Heart left ventricle (tissue), 16 donors: ENCODE data around the gene MAGI2. TPM values are rescaled to one million over a fixed set of nuclear protein-coding genes. Genes with fewer than 3 reads are reported as not detected.

Source experiments
- ATAC-seq, 4 donors: fragments of 200-7000 bp; cut with Tn5 transposase; one replicate each; pipeline ENCODE4 v1.9.1; 2020 to 2022; ENCODE audit warnings: moderate library complexity in 4 of 4, mild to moderate bottlenecking in 3 of 4, moderate number of reproducible peaks in 1 of 4
- DNase-seq, 5 donors: peaks; one replicate each; pipeline ENCODE4 v3.0.0-alpha.2; 2020
- H3K27ac ChIP-seq, 12 donors: fragments of 200-600 bp; sonication (generic) in 4 of 12; one replicate each; pipeline versions ENCODE4 v1.5.0 to v1.8.0; 2016 to 2022; ENCODE audit warnings: mild to moderate bottlenecking in 2 of 12
- H3K27me3 ChIP-seq, 9 donors: fragments of 200-600 bp; sonication (generic) in 2 of 9; one replicate each; pipeline versions ENCODE4 v1.5.1 to v1.8.0; 2016 to 2022; ENCODE audit warnings: mild to moderate bottlenecking in 3 of 9
- H3K36me3 ChIP-seq, 9 donors: fragments of 200-600 bp; sonication (generic) in 2 of 9; one replicate each; pipeline versions ENCODE4 v1.5.0 to v1.8.0; 2018 to 2022; ENCODE audit warnings: mild to moderate bottlenecking in 2 of 9
- H3K4me1 ChIP-seq, 12 donors: fragments of 200-600 bp; sonication (generic) in 4 of 12; one replicate each; pipeline versions ENCODE4 v1.5.0 to v1.8.0; 2016 to 2022; ENCODE audit warnings: mild to moderate bottlenecking in 3 of 12
- H3K4me3 ChIP-seq, 12 donors: fragments of 200-600 bp; sonication (generic) in 4 of 12; one replicate each; pipeline versions ENCODE4 v1.5.0 to v1.8.0; 2017 to 2022; ENCODE audit warnings: mild to moderate bottlenecking in 9 of 12, moderate library complexity in 4 of 12
- H3K9me3 ChIP-seq, 12 donors: fragments of 200-600 bp; sonication (generic) in 4 of 12; one replicate each; pipeline versions ENCODE4 v1.5.0 to v1.8.0; 2016 to 2022; ENCODE audit warnings: mild to moderate bottlenecking in 1 of 12
- CTCF ChIP-seq, 12 donors: fragments of 200-600 bp; sonication (generic) in 4 of 12; IDR thresholded peaks; one replicate each; pipeline versions ENCODE4 v1.5.0 to v1.8.0; 2018 to 2022; ENCODE audit warnings: antibody characterized with exemption in 12 of 12, mild to moderate bottlenecking in 5 of 12
- POLR2A ChIP-seq, 2 donors: fragments of 450-650 bp; IDR thresholded peaks; one replicate each; pipeline ENCODE4 v1.6.1; 2017; ENCODE audit warnings: antibody characterized with exemption in 2 of 2, mild to moderate bottlenecking in 2 of 2, moderate library complexity in 2 of 2
- WGBS, 4 donors: extraction: QIAGEN DNeasy Blood & Tissue Kit in 2 of 4; methylation state at CpG; one replicate each; pipeline versions ENCODE4 v1.1.5 to v1.1.7; 2013 to 2018; 5-methylcytosine and 5-hydroxymethylcytosine counted together
- intact Hi-C, 10 donors: fragments of 100-400 bp; cut with DNase I; formaldehyde crosslinking; loops; one replicate each; pipeline versions ENCODE4 v1.11.1 to v1.14.2; 2022
- polyA plus RNA-seq, 2 donors: library from polyadenylated mRNA; stranded (reverse); fragments of 200-250 nt; gene quantifications; one replicate each; pipeline ENCODE4 v1.2.3, GENCODE V29; 2013
- total RNA-seq, 9 donors: library from RNA; depleted of rRNA in 2 of 9; stranded (reverse); fragments of >200 nt in 2 of 9; fragmentation: NEBNext Ultra II Directional in 3 of 9; extraction: Animal tissue kit (Norgen Biotek cat#: 25700) in 3 of 9; gene quantifications; one replicate each; pipeline versions ENCODE4 v1.1.0 to v1.2.4, GENCODE V29; 2016 to 2023
- donor health status: ischemic (EF 13 %, LVEDD 7.1; RV severe dilation, severe dysfunction).
- donor health status: healthy with polysubstance abuse.
- donor health status: DM: no; HTN: yes; CAD: no.
- donor health status: DM: no; HTN: no; CAD: no.
- donor health status: ischemic (EF 25% LVEDD 6.9; RV normal size, moderate dysfunction).
- donor health status: ischemic (EF 25% LVEDD 5.7; RV mildly dilated, moderate dysfunction).
- donor health status: healthy.
- donor health status: DM: yes; HTN: yes; CAD: no.
- donor health status: ischemic (EF 35%, LVEDD 5.7; RV mildly dilated, moderate dysfunction).
- donor health status: nonischemic (EF 11% LVEDD 7.7; RV severe dilation, severe dysfunction).
- donor health status: DM: yes; HTN: yes; CAD: no.
- donor health status: PGD.
- donor health status: ischemic (EF 29% LVEDD 5.4; RV normal size, mild dysfunction).
- donor health status: nonischemic (EF 23%, LVEDD 6.1; RV moderate dilation, normal function).

The MAGI2 gene
- total and polyA plus RNA-seq, 11 donors = 1.1 to 6.8 (median 3.8) TPM

GRCh38 chr7:78558566-78558965 lies 894.9 kb downstream of the MAGI2 start:
- Histone ChIP-seq H3K27ac (no peak overlapping the region), H3K4me1 (no peaks in the 10 kb centered on the region), H3K27me3 (no peaks in the 10 kb centered on the region), H3K9me3 (no peaks in the 10 kb centered on the region), H3K4me3 (no peak overlapping the region), H3K36me3 (no peaks in the 10 kb centered on the region)
- TF ChIP-seq CTCF (IDR thresholded peaks at IDR 0.05) = no peak
- TF ChIP-seq POLR2A (IDR thresholded peaks at IDR 0.05) = no peak
- no peak for ATAC-seq
- intact Hi-C loops = no loop called here
- no peak for DNase-seq
- 56 to 68% (median 60%) methylated on average over 3 of the region's 3 CpGs for WGBS, 4 donors

GRCh38 chr7:78543976-78544375 lies 909.5 kb downstream of the MAGI2 start:
- intact Hi-C loops = no loop called here
- H3K4me3 ChIP-seq = no peak overlapping the region
- H3K36me3 ChIP-seq = no peaks in the 10 kb centered on the region
- WGBS, 4 donors = 65 to 78% (median 69%) methylated on average over 1 of the region's 1 CpG
- no peaks in the 10 kb centered on the region for H3K27me3 ChIP-seq
- ATAC-seq (no peak), DNase-seq (no peak)
- no peaks in the 10 kb centered on the region for H3K9me3 ChIP-seq
- no peaks in the 10 kb centered on the region for H3K4me1 ChIP-seq
- no peak overlapping the region for H3K27ac ChIP-seq
- TF ChIP-seq CTCF (IDR thresholded peaks at IDR 0.05) (no peak), POLR2A (IDR thresholded peaks at IDR 0.05) (no peak)

GRCh38 chr7:78542981-78543380 lies 910.5 kb downstream of the MAGI2 start:
- Histone ChIP-seq H3K4me1 (no peaks in the 10 kb centered on the region), H3K4me3 (no peak overlapping the region), H3K9me3 (peaks cover 0 to 2% (median 0%) of the 10 kb centered on the region in 12 donors), H3K27me3 (no peaks in the 10 kb centered on the region), H3K27ac (no peak overlapping the region), H3K36me3 (no peaks in the 10 kb centered on the region)
- no peak for ATAC-seq
- 73 to 82% (median 78%) methylated on average over 2 of the region's 2 CpGs for WGBS, 4 donors
- TF ChIP-seq POLR2A (IDR thresholded peaks at IDR 0.05) (no peak), CTCF (IDR thresholded peaks at IDR 0.05) (no peak)
- intact Hi-C loops = no loop called here
- DNase-seq = no peak

DNA sequence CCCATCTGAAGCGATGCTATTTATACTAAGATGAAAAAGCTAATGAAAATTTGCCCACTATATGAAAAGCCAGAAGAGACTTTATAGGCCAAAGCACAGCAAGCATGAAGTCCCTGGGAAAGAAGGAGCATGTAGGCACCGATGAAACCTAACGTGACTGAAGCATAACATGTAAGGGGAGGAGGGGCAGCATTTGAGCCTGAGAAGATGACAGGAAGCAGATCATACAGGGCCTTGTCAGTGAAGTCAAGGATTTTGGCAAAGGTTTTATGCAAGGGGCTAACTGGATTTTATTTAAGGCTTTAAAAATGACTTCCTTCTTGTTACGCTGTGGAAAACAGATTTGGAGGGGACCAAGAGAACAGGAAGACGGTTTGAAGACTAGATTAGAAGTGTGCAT lies 910.9 kb downstream of the MAGI2 start:
- H3K36me3 ChIP-seq = no peaks in the 10 kb centered on the region
- ATAC-seq (no peak), DNase-seq (no peak)
- no peaks in the 10 kb centered on the region for H3K4me1 ChIP-seq
- H3K27ac ChIP-seq = no peak overlapping the region
- intact Hi-C loops = no loop called here
- 54 to 64% (median 59%) methylated on average over 5 of the region's 5 CpGs for WGBS, 4 donors
- no peak overlapping the region for H3K4me3 ChIP-seq
- peaks cover 0 to 4% (median 0%) of the 10 kb centered on the region in 12 donors for H3K9me3 ChIP-seq
- H3K27me3 ChIP-seq = no peaks in the 10 kb centered on the region
- TF ChIP-seq POLR2A (IDR thresholded peaks at IDR 0.05) = no peak
- TF ChIP-seq CTCF (IDR thresholded peaks at IDR 0.05) = no peak
